ENCODE data around the gene NR4A3. TPM values are rescaled to one million over a fixed set of nuclear protein-coding genes. Genes with fewer than 3 reads are reported as not detected.

NR4A3 gene
- total and polyA plus RNA-seq, 9 of the 15 experiments (the other 6 are each of a cell fraction or from before 2014, with no cell fraction given), result 0.04 to 0.07 TPM; not detected in 7

DNA sequence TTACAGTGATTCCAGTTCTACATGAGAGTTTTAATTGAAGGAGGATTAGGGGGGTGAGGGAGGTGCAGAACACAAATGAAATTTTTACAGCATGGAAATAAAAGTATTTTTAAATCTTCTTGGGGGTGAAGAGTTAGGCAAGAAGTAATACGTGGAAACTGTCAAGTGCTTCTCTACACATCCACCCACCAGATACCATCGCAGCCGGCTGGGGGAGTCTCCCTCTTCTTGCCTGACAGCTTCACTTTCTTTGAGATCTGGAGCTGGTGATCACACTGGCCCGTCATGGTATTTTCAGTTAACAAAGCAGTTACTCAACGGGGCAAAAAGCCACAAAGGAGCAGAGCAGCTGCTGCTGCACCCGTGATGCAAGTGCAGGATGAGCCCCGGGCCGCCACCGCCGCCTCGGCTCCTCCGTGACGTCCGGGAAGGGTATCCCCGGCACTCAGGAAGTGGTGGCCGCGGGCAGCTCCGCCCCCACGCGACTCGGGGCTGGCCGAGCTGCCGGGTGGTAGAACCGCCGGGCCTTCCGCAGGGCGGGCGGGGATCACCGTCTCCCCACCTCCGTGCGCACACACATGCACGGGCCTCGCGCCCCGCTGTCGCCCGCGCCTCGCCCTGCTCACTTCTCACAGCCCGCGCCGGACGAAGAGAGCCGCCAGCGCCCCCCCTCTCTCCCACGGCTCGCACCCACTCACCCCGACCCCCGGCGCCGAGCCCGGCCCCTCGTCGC, 2.4 kb upstream of the NR4A3 start (continued):
- TF ChIP-seq, protein P1, sequence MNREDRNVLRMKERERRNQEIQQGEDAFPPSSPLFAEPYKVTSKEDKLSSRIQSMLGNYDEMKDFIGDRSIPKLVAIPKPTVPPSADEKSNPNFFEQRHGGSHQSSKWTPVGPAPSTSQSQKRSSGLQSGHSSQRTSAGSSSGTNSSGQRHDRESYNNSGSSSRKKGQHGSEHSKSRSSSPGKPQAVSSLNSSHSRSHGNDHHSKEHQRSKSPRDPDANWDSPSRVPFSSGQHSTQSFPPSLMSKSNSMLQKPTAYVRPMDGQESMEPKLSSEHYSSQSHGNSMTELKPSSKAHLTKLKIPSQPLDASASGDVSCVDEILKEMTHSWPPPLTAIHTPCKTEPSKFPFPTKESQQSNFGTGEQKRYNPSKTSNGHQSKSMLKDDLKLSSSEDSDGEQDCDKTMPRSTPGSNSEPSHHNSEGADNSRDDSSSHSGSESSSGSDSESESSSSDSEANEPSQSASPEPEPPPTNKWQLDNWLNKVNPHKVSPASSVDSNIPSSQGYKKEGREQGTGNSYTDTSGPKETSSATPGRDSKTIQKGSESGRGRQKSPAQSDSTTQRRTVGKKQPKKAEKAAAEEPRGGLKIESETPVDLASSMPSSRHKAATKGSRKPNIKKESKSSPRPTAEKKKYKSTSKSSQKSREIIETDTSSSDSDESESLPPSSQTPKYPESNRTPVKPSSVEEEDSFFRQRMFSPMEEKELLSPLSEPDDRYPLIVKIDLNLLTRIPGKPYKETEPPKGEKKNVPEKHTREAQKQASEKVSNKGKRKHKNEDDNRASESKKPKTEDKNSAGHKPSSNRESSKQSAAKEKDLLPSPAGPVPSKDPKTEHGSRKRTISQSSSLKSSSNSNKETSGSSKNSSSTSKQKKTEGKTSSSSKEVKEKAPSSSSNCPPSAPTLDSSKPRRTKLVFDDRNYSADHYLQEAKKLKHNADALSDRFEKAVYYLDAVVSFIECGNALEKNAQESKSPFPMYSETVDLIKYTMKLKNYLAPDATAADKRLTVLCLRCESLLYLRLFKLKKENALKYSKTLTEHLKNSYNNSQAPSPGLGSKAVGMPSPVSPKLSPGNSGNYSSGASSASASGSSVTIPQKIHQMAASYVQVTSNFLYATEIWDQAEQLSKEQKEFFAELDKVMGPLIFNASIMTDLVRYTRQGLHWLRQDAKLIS (CRISPR knock-in tag; IDR thresholded peaks at IDR 0.05), result peak; percentile 76; the same call in 1 of the 2 replicates
- peak; percentile 51; the same call in 1 of the 2 replicates for TF ChIP-seq ETV5 (CRISPR knock-in tag; IDR thresholded peaks at IDR 0.05; ENCODE audit: low read depth)
- no peak for TF ChIP-seq ZKSCAN1 (IDR thresholded peaks at IDR 0.05; ENCODE audit: low read depth, low read length)
- TF ChIP-seq PHB (CRISPR knock-in tag; IDR thresholded peaks at IDR 0.05), result 0 out of 2 replicates have a peak, but pooled peaks have one; percentile 70
- peak; percentile 58 for TF ChIP-seq U2AF1 (optimal IDR thresholded peaks at IDR 0.05; ENCODE audit: low read depth, low read length)
- no peak; a peak in 1 of 4 replicates for TF ChIP-seq TBL1XR1 (IDR thresholded peaks at IDR 0.05; ENCODE audit: low read length in 2 of 2)
- peak; percentile 75 for TF ChIP-seq CEBPG (CRISPR knock-in tag; IDR thresholded peaks at IDR 0.05)
- peak; percentile 69 to 73 for TF ChIP-seq CEBPG (tag; conservative IDR thresholded peaks at IDR 0.05 in 1 of 2, IDR thresholded peaks at IDR 0.05 in 1 of 2)
- TF ChIP-seq SMARCC2 (IDR thresholded peaks at IDR 0.05; ENCODE audit: low read depth), result peak; percentile 60; the same call in 1 of the 2 replicates
- TF ChIP-seq KLF6 (CRISPR knock-in tag; IDR thresholded peaks at IDR 0.05; ENCODE audit: borderline replicate concordance), result no peak
- TF ChIP-seq KDM5B (IDR thresholded peaks at IDR 0.05; ENCODE audit: insufficient replicate concordance, low read depth, low read length), result peak; percentile 86
- TF ChIP-seq, protein P2, sequence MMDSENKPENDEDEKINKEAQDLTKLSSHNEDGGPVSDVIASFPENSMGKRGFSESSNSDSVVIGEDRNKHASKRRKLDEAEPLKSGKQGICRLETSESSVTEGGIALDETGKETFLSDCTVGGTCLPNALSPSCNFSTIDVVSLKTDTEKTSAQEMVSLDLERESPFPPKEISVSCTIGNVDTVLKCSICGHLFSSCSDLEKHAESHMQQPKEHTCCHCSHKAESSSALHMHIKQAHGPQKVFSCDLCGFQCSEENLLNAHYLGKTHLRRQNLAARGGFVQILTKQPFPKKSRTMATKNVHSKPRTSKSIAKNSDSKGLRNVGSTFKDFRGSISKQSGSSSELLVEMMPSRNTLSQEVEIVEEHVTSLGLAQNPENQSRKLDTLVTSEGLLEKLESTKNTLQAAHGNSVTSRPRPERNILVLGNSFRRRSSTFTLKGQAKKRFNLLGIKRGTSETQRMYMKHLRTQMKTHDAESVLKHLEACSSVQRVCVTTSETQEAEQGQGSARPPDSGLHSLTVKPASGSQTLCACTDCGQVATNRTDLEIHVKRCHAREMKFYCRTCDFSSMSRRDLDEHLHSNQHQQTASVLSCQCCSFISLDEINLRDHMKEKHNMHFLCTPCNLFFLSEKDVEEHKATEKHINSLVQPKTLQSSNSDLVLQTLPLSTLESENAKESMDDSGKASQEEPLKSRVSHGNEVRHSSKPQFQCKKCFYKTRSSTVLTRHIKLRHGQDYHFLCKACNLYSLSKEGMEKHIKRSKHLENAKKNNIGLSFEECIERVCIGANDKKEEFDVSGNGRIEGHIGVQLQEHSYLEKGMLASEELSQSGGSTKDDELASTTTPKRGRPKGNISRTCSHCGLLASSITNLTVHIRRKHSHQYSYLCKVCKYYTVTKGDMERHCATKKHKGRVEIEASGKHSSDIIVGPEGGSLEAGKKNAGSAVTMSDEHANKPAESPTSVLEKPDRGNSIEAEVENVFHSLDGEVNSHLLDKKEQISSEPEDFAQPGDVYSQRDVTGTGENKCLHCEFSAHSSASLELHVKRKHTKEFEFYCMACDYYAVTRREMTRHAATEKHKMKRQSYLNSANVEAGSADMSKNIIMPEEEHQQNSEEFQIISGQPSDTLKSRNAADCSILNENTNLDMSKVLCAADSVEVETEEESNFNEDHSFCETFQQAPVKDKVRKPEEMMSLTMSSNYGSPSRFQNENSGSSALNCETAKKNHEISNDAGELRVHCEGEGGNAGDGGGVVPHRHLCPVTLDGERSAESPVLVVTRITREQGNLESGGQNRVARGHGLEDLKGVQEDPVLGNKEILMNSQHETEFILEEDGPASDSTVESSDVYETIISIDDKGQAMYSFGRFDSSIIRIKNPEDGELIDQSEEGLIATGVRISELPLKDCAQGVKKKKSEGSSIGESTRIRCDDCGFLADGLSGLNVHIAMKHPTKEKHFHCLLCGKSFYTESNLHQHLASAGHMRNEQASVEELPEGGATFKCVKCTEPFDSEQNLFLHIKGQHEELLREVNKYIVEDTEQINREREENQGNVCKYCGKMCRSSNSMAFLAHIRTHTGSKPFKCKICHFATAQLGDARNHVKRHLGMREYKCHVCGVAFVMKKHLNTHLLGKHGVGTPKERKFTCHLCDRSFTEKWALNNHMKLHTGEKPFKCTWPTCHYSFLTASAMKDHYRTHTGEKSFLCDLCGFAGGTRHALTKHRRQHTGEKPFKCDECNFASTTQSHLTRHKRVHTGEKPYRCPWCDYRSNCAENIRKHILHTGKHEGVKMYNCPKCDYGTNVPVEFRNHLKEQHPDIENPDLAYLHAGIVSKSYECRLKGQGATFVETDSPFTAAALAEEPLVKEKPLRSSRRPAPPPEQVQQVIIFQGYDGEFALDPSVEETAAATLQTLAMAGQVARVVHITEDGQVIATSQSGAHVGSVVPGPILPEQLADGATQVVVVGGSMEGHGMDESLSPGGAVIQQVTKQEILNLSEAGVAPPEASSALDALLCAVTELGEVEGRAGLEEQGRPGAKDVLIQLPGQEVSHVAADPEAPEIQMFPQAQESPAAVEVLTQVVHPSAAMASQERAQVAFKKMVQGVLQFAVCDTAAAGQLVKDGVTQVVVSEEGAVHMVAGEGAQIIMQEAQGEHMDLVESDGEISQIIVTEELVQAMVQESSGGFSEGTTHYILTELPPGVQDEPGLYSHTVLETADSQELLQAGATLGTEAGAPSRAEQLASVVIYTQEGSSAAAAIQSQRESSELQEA (IDR thresholded peaks at IDR 0.05; ENCODE audit: low read depth), result no peak
- no peak for TF ChIP-seq HNRNPH1 (optimal IDR thresholded peaks at IDR 0.05; ENCODE audit: low read depth, low read length)
- TF ChIP-seq MAFK (IDR thresholded peaks at IDR 0.05; ENCODE audit: low read length), result no peak
- peak; percentile 54 to 59 for TF ChIP-seq NRF1 (conservative IDR thresholded peaks at IDR 0.05 in 1 of 2, IDR thresholded peaks at IDR 0.05 in 1 of 2)
